ENCODE measurements around the gene SPTB.
A peak's percentile ranks its signal among the peaks of the same experiment; 100 is the strongest.

The SPTB gene

DNA sequence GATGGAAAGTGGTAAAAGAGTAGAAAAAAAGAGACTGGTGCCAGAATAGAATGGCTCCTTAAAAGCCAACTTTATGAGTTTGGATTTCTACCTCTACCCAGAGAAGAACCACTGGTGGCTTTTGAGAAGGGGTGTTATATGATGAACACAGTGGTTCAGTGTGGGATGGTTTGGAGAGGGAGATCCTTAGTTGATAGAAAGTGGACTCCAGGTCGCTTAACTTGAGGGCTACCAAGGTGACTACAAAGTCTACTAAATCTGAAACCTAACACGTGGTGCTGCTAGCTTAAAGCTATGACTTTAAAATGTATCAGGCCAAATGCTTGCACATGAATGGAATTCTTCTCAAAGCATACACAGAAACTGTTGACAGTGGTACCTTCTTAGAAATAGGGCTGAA, 8.4 kb downstream of the SPTB start:
- no peak for TF ChIP-seq CTCF (IDR thresholded peaks at IDR 0.05; ENCODE audit: unreplicated experiment in 3 of 3)
- H3K4me1 Mint-ChIP-seq = peaks cover 17% of the 10 kb centered on the region
- H3K9me3 Mint-ChIP-seq = no peaks in the 10 kb centered on the region
- no peak overlapping the region for H3K27ac Mint-ChIP-seq
- H3K27me3 Mint-ChIP-seq (ENCODE audit: low read depth) = peaks cover 31% of the 10 kb centered on the region
- no peak overlapping the region for H3K4me3 Mint-ChIP-seq
- no peaks in the 10 kb centered on the region for H3K36me3 Mint-ChIP-seq (ENCODE audit: low read depth)

- peaks cover 19% of the 10 kb centered on the region for H3K4me1 Mint-ChIP-seq
- no peaks in the 10 kb centered on the region for H3K36me3 Mint-ChIP-seq (ENCODE audit: low read depth)
- H3K27ac Mint-ChIP-seq = no peak overlapping the region
- no peak overlapping the region for H3K4me3 Mint-ChIP-seq
- peaks cover 22% of the 10 kb centered on the region for H3K27me3 Mint-ChIP-seq (ENCODE audit: low read depth)
- H3K9me3 Mint-ChIP-seq = no peaks in the 10 kb centered on the region
- TF ChIP-seq CTCF (IDR thresholded peaks at IDR 0.05; ENCODE audit: unreplicated experiment in 3 of 3) = no peak
Measured at GRCh38 chr14:64870160-64870559, 9.5 kb downstream of the SPTB start.

DNA sequence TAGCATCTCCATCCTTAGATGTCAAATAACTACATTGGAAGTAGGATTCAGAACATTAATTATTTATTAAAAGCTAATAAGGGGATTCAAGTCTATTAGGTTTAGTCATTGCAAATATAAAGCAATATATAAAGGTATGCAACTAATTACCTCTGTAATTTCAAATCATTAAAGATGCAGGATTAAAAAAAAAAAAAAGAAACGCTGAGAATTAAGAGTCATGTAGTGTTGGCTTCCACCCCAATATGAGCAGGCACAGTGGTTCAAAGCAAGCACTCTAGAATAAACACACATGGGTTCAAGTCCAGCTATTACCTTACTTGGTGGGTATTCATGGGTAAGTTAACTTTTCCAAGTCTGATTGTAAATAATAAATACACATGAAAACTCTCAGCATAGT, 10.9 kb downstream of the SPTB start:
- no peaks in the 10 kb centered on the region for H3K9me3 Mint-ChIP-seq
- H3K36me3 Mint-ChIP-seq (ENCODE audit: low read depth) = no peaks in the 10 kb centered on the region
- TF ChIP-seq CTCF (IDR thresholded peaks at IDR 0.05; ENCODE audit: unreplicated experiment in 3 of 3) = no peak
- peaks cover 18% of the 10 kb centered on the region for H3K4me1 Mint-ChIP-seq
- H3K27ac Mint-ChIP-seq = no peak overlapping the region
- no peak overlapping the region for H3K4me3 Mint-ChIP-seq
- H3K27me3 Mint-ChIP-seq (ENCODE audit: low read depth) = peaks cover 11% of the 10 kb centered on the region

- peaks cover 23% of the 10 kb centered on the region for H3K4me1 Mint-ChIP-seq
- H3K27ac Mint-ChIP-seq = no peak overlapping the region
- H3K9me3 Mint-ChIP-seq = no peaks in the 10 kb centered on the region
- TF ChIP-seq CTCF (IDR thresholded peaks at IDR 0.05; ENCODE audit: unreplicated experiment in 3 of 3) = no peak
- H3K4me3 Mint-ChIP-seq = no peak overlapping the region
- H3K36me3 Mint-ChIP-seq (ENCODE audit: low read depth) = no peaks in the 10 kb centered on the region
- H3K27me3 Mint-ChIP-seq (ENCODE audit: low read depth) = peaks cover 11% of the 10 kb centered on the region
Measured at GRCh38 chr14:64868379-64868778, 11.3 kb downstream of the SPTB start.

DNA sequence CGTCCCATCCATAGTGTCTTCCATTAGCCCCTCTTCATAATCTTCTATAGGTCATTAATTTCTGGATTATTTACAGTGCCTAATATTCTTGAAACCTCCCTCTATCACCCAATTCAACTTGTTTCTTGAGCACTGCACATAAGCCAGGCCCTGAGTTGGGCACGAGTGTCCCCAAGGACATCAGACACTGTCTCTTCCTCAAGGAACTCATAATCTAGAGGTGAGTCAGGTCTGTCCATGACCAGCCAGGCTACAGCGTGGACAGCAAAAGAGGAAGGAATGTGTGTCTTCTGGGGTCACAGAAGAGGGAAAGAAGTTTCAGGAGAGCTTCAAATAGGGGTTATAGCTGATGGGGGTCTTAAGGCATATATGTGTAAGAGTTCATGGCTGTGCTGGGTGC, 12.5 kb downstream of the SPTB start:
- Mint-ChIP-seq H3K36me3 (ENCODE audit: low read depth) (no peaks in the 10 kb centered on the region), H3K4me3 (no peak overlapping the region), H3K27me3 (ENCODE audit: low read depth) (peaks cover 7% of the 10 kb centered on the region), H3K27ac (peak overlapping the region in 2 of 3 experiments; percentile 19 to 88), H3K4me1 (peaks cover 21% of the 10 kb centered on the region), H3K9me3 (no peaks in the 10 kb centered on the region)
- no peak for TF ChIP-seq CTCF (IDR thresholded peaks at IDR 0.05; ENCODE audit: unreplicated experiment in 3 of 3)

DNA sequence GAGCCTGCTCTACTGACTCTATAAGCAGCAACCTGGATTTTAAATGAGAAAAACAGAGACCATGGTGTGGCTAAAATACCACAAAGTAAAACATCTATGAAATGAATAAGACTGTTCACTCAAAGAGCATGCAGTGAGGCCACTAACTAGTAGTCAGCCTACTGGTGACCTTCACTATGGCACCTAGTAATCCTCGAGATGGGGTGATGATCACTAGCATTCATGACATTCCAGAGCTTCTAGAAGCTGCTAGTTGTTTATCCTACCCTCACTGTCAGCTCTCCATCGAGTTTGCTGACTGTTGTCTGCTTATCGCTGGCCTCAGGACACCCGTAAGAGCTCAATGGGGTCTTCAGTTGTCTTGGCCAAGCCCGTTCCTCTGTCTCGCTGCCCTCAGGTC, 13.7 kb downstream of the SPTB start:
- no peak overlapping the region for H3K4me3 Mint-ChIP-seq
- no peaks in the 10 kb centered on the region for H3K36me3 Mint-ChIP-seq (ENCODE audit: low read depth)
- H3K27me3 Mint-ChIP-seq (ENCODE audit: low read depth) = peaks cover 8% of the 10 kb centered on the region
- H3K27ac Mint-ChIP-seq = peak overlapping the region; percentile 6 to 88 (median 43)
- H3K9me3 Mint-ChIP-seq = no peaks in the 10 kb centered on the region
- TF ChIP-seq CTCF (IDR thresholded peaks at IDR 0.05; ENCODE audit: unreplicated experiment in 3 of 3) = no peak
- H3K4me1 Mint-ChIP-seq = peaks cover 25% of the 10 kb centered on the region
